H1 (cell line): ENCODE data around the gene TBX4. TPM values are rescaled to one million over a fixed set of nuclear protein-coding genes. Genes with fewer than 3 reads are reported as not detected.

Source experiments
- CTCF ChIA-PET: fragments of 300-600 bp; sonication (Branson Sonifier 250); formaldehyde crosslinking; loops from one replicate; lab custom pipeline; 2021; ENCODE audit not compliant: partially characterized antibody; lab: Charles Lee
- POLR2A ChIA-PET: fragments of 300-600 bp; sonication (Branson Sonifier 250); formaldehyde crosslinking; loops from one replicate; lab custom pipeline; 2021; ENCODE audit warnings: inconsistent platforms; ENCODE audit not compliant: partially characterized antibody; lab: Charles Lee
- DNase-seq, 2 experiments: peaks; one replicate each; pipeline versions ENCODE4 v3.0.0 to v3.0.0-alpha.2; 2010 to 2022; ENCODE audit warnings: low spot score in 2 of 2, low read depth in 1 of 2, mixed read lengths in 1 of 2
- FAIRE-seq: peaks from 2 replicates; lab custom pipeline; 2011; peaks lifted over from hg19 to GRCh38; lab: Jason Lieb, UNC
- H2AFZ ChIP-seq: 2 replicates; pipeline ENCODE4 v1.8.1; 2012; ENCODE audit warnings: low read length, inconsistent platforms
- H2AK5ac ChIP-seq: 2 replicates; pipeline ENCODE4 v1.6.1; 2013; ENCODE audit warnings: low read depth, low read length
- H2BK120ac ChIP-seq: replicated peaks from 2 replicates; pipeline ENCODE3; 2013; ENCODE audit warnings: low read depth, low read length, inconsistent platforms
- H2BK12ac ChIP-seq: 2 replicates; pipeline ENCODE4 v1.6.1; 2013; ENCODE audit warnings: low read depth, low read length
- H2BK15ac ChIP-seq: 2 replicates; pipeline ENCODE4 v1.6.1; 2013; ENCODE audit warnings: low read length
- H2BK20ac ChIP-seq: 2 replicates; pipeline ENCODE4 v1.6.1; 2013; ENCODE audit warnings: low read length
- H2BK5ac ChIP-seq: 2 replicates; pipeline ENCODE4 v1.6.1; 2013; ENCODE audit warnings: low read depth, low read length
- H3K14ac ChIP-seq: 2 replicates; pipeline ENCODE4 v1.6.1; 2013; ENCODE audit warnings: inconsistent platforms; ENCODE audit not compliant: insufficient read length
- H3K18ac ChIP-seq: 2 replicates; pipeline ENCODE4 v1.6.1; 2013; ENCODE audit warnings: low read length; ENCODE audit errors: extremely low read depth
- H3K23ac ChIP-seq: 2 replicates; pipeline ENCODE4 v1.6.1; 2013; ENCODE audit warnings: inconsistent platforms; ENCODE audit not compliant: insufficient read length
- H3K23me2 ChIP-seq: 2 replicates; pipeline ENCODE4 v1.6.1; 2013; ENCODE audit warnings: low read depth, low read length
- H3K27ac ChIP-seq: 2 replicates; pipeline ENCODE4 v1.6.1; 2011; ENCODE audit warnings: low read depth, low read length, inconsistent platforms
- H3K27me3 ChIP-seq, 4 experiments: replicated peaks in 1 of 4; 1 replicate in 1 of 4; 2 replicates in 3 of 4; pipeline versions ENCODE4 v1.6.1 to v1.8.1; 2011 to 2013; ENCODE audit warnings: low read length in 3 of 4, mild to moderate bottlenecking in 3 of 4, inconsistent platforms in 2 of 4, mixed read lengths in 2 of 4, moderate library complexity in 1 of 4; ENCODE audit not compliant: control insufficient read depth in 3 of 4, insufficient read depth in 3 of 4; ENCODE audit errors: extremely low read depth in 1 of 4
- H3K36me3 ChIP-seq, 4 experiments: 2 replicates each; pipeline versions ENCODE4 v1.6.1 to v1.8.1; 2011 to 2013; ENCODE audit warnings: mild to moderate bottlenecking in 4 of 4, low read length in 3 of 4, moderate library complexity in 2 of 4, control low read depth in 1 of 4, inconsistent platforms in 1 of 4; ENCODE audit not compliant: insufficient read depth in 4 of 4, control insufficient read depth in 2 of 4
- H3K4ac ChIP-seq: replicated peaks from 2 replicates; pipeline ENCODE3; 2013; ENCODE audit warnings: low read length, low read depth, mixed read lengths, inconsistent platforms; ENCODE audit not compliant: insufficient read length
- H3K4me1 ChIP-seq, 4 experiments: replicated peaks in 1 of 4; 1 replicate in 1 of 4; 2 replicates in 3 of 4; pipeline versions ENCODE4 v1.6.1 to v1.8.1; 2011 to 2013; ENCODE audit warnings: low read length in 3 of 4, inconsistent platforms in 2 of 4, mixed read lengths in 1 of 4; ENCODE audit not compliant: insufficient read depth in 4 of 4, control insufficient read depth in 3 of 4
- H3K4me2 ChIP-seq, 2 experiments: 2 replicates each; pipeline versions ENCODE4 v1.6.1 to v1.8.1; 2011 to 2013; ENCODE audit warnings: low read depth in 2 of 2, low read length in 2 of 2, control low read depth in 1 of 2, inconsistent platforms in 1 of 2, mild to moderate bottlenecking in 1 of 2; ENCODE audit not compliant: insufficient read depth in 1 of 2
- H3K4me3 ChIP-seq, 4 experiments: fragments of 200-600, 300-600 bp in 1 of 4; sonication (generic), shearing (Covaris generic), sonication (Bioruptor Twin) in 1 of 4; 2 replicates each; pipeline versions ENCODE4 v1.5.1 to v1.8.1; 2011 to 2016; ENCODE audit warnings: low read length in 4 of 4, low read depth in 3 of 4, control low read depth in 2 of 4, inconsistent platforms in 2 of 4, mild to moderate bottlenecking in 2 of 4, mixed read lengths in 1 of 4, moderate library complexity in 1 of 4; ENCODE audit not compliant: insufficient read depth in 2 of 4; ENCODE audit errors: extremely low read depth in 1 of 4
- H3K56ac ChIP-seq: replicated peaks from 2 replicates; pipeline ENCODE3; 2013; ENCODE audit warnings: low read depth, mild to moderate bottlenecking, mixed read lengths, low read length, inconsistent platforms; ENCODE audit not compliant: insufficient read length
- H3K79me1 ChIP-seq: 2 replicates; pipeline ENCODE4 v1.6.1; 2013; ENCODE audit warnings: low read depth, low read length, control low read depth
- H3K79me2 ChIP-seq, 2 experiments: 2 replicates each; pipeline versions ENCODE4 v1.6.1 to v1.8.1; 2012 to 2013; ENCODE audit warnings: low read length in 2 of 2, mild to moderate bottlenecking in 2 of 2, inconsistent platforms in 1 of 2; ENCODE audit not compliant: insufficient read depth in 2 of 2, control insufficient read depth in 1 of 2
- H3K9ac ChIP-seq, 4 experiments: replicated peaks in 1 of 4; 1 replicate in 1 of 4; 2 replicates in 3 of 4; pipeline versions ENCODE4 v1.6.1 to v1.8.1; 2011 to 2013; ENCODE audit warnings: low read depth in 3 of 4, low read length in 3 of 4, control low read depth in 2 of 4, mild to moderate bottlenecking in 2 of 4, moderate library complexity in 2 of 4, inconsistent platforms in 1 of 4; ENCODE audit errors: extremely low read depth in 1 of 4
- H3K9me3 ChIP-seq, 2 experiments: 2 replicates each; pipeline versions ENCODE4 v1.6.1 to v1.8.1; 2012 to 2013; ENCODE audit warnings: mild to moderate bottlenecking in 2 of 2, moderate library complexity in 2 of 2, control low read depth in 1 of 2, inconsistent platforms in 1 of 2, low read depth in 1 of 2, low read length in 1 of 2, mixed read lengths in 1 of 2; ENCODE audit not compliant: insufficient read depth in 2 of 2
- H4K20me1 ChIP-seq, 2 experiments: replicated peaks in 1 of 2; 2 replicates each; pipeline versions ENCODE3 to v1.8.1; 2011 to 2013; ENCODE audit warnings: inconsistent platforms in 2 of 2, low read length in 2 of 2, mild to moderate bottlenecking in 1 of 2; ENCODE audit not compliant: insufficient read depth in 2 of 2, control insufficient read depth in 1 of 2
- H4K5ac ChIP-seq: 2 replicates; pipeline ENCODE4 v1.6.1; 2013; ENCODE audit warnings: low read length, low read depth, mixed read lengths, inconsistent platforms; ENCODE audit not compliant: insufficient read length
- H4K8ac ChIP-seq: 2 replicates; pipeline ENCODE4 v1.8.0; 2013; ENCODE audit warnings: mild to moderate bottlenecking, moderate library complexity, low read length, inconsistent platforms; ENCODE audit not compliant: insufficient read depth; ENCODE audit errors: extremely low read depth
- H4K91ac ChIP-seq: replicated peaks from 2 replicates; pipeline ENCODE3; 2013; ENCODE audit warnings: low read length, mixed read lengths, inconsistent platforms; ENCODE audit not compliant: insufficient read length
- JUN ChIP-seq: IDR thresholded peaks from 2 replicates; pipeline ENCODE4 v1.6.1; 2011; ENCODE audit warnings: low read depth, mild to moderate bottlenecking, improper control_type of control experiment, low read length
- KDM1A ChIP-seq: fragments of 200-600, 300-600 bp; sonication (generic); IDR thresholded peaks from 2 replicates; pipeline ENCODE4 v1.7.1; 2016; ENCODE audit warnings: mild to moderate bottlenecking, low read length, borderline replicate concordance
- MAX ChIP-seq: IDR thresholded peaks from 2 replicates; pipeline ENCODE4 v1.6.1; 2012; ENCODE audit warnings: inconsistent platforms
- RBBP5 ChIP-seq: IDR thresholded peaks from 2 replicates; pipeline ENCODE4 v1.7.1; 2012; ENCODE audit warnings: low read depth, mild to moderate bottlenecking, inconsistent platforms, low read length, moderate library complexity, borderline replicate concordance
- WGBS, 2 experiments: shearing (Covaris generic) in 1 of 2; methylation state at CpG; one replicate each; pipeline versions ENCODE4 v1.1.6 to v1.1.7; 2013 to 2015; ENCODE audit warnings: low lambda C conversion rate in 2 of 2, mixed read lengths in 2 of 2, inconsistent platforms in 1 of 2, low coverage in 1 of 2, missing lambda C conversion rate in 1 of 2; ENCODE audit not compliant: insufficient replicate concordance in 2 of 2, insufficient coverage in 1 of 2, insufficient read length in 1 of 2; ENCODE audit errors: extremely low coverage in 1 of 2, missing lambda C conversion rate in 1 of 2; 5-methylcytosine and 5-hydroxymethylcytosine counted together
- polyA plus RNA-seq, 7 experiments: library from polyadenylated mRNA; depleted of rRNA in 3 of 7; stranded (reverse) in 5 of 7; unstranded in 2 of 7; fragments of >200 nt in 5 of 7; fragments of 200-250 nt in 2 of 7; gene quantifications; 1 replicate in 5 of 7; 2 replicates in 1 of 7; 4 replicates in 1 of 7; pipeline versions ENCODE4 v1.2.1 to v1.2.3, GENCODE V29; 2011 to 2013; ENCODE audit warnings: missing spikeins in 2 of 7, mixed read lengths in 2 of 7
- total RNA-seq: library from RNA; stranded (reverse); fragmentation: NEBNext Ultra II Directional; extraction: Animal tissue kit (Norgen Biotek cat#: 25700); gene quantifications from 2 replicates; pipeline ENCODE4 v1.2.1, GENCODE V29; 2021

TBX4 gene
- total and polyA plus RNA-seq, 2 of the 8 experiments (the other 6 are each of a cell fraction or from before 2014, with no cell fraction given), result 0.02 TPM; not detected in 1

GRCh38 chr17:61482467-61482866 lies 30.2 kb downstream of the TBX4 start:
- H2BK120ac ChIP-seq, result no peak overlapping the region
- no peak overlapping the region for H3K18ac ChIP-seq
- no peak overlapping the region for H3K9ac ChIP-seq
- no peaks in the 10 kb centered on the region for H3K27me3 ChIP-seq
- ChIA-PET POLR2A (no interaction called here), CTCF (interaction anchor here (5.5 to 12.2 kb wide), 2 partner anchors 12 to 14 kb away, joined by 34 to 171 read pairs; no protein-coding TSS in a partner anchor)
- no peaks in the 10 kb centered on the region for H3K36me3 ChIP-seq
- no peaks in the 10 kb centered on the region for H3K23me2 ChIP-seq
- no peaks in the 10 kb centered on the region for H3K9me3 ChIP-seq
- H3K23ac ChIP-seq, result no peak overlapping the region
- no peak overlapping the region for H3K4me3 ChIP-seq
- H2BK15ac ChIP-seq, result no peak overlapping the region
- H3K4ac ChIP-seq, result no peak overlapping the region
- no peak overlapping the region for H3K56ac ChIP-seq
- H2AK5ac ChIP-seq, result no peak overlapping the region
- peaks cover 3 to 5% (median 4%) of the 10 kb centered on the region in 4 experiments; a peak in 5 of 7 replicates for H3K4me1 ChIP-seq
- WGBS, 2 experiments, result 90% methylated on average over 8 of the region's 8 CpGs; no CpG with 5 or more reads in 1 of the 2 experiments
- H3K79me1 ChIP-seq, result no peaks in the 10 kb centered on the region
- no peak overlapping the region for H2BK20ac ChIP-seq
- FAIRE-seq (no peak), DNase-seq (no peak)
- H4K91ac ChIP-seq, result no peak overlapping the region
- H3K4me2 ChIP-seq, result no peak overlapping the region
- H4K5ac ChIP-seq, result no peak overlapping the region
- H3K27ac ChIP-seq, result no peak overlapping the region
- H2AFZ ChIP-seq, result no peak overlapping the region
- H2BK5ac ChIP-seq, result no peak overlapping the region
- no peaks in the 10 kb centered on the region for H3K79me2 ChIP-seq
- no peak overlapping the region for H3K14ac ChIP-seq
- H2BK12ac ChIP-seq, result no peak overlapping the region
- no peaks in the 10 kb centered on the region for H4K20me1 ChIP-seq
- H4K8ac ChIP-seq, result no peak overlapping the region
- TF ChIP-seq JUN (no peak), RBBP5 (no peak), KDM1A (no peak), MAX (no peak)
